GM12878 (cell line): Measurements from ENCODE around the gene DOCK1. TPM values are rescaled to one million over a fixed set of nuclear protein-coding genes. Genes with fewer than 3 reads are reported as not detected.

ENCODE experiments used
- ATAC-seq: fragments of 200-7000 bp; cut with Tn5 transposase; 3 replicates; pipeline ENCODE4 v1.9.1; 2020; ENCODE audit warnings: mild to moderate bottlenecking, moderate library complexity
- BruUV-seq: library from RNA; stranded (reverse); fragments of 400-500 nt; replicated peaks from 2 replicates; lab custom pipeline; 2021; lab: Mats Ljungman, UMichigan
- CTCF ChIA-PET: fragments of 300-600 bp; sonication (Branson Sonifier 250); formaldehyde crosslinking; extraction: SDS; loops from one replicate; lab custom pipeline; 2021; ENCODE audit warnings: inconsistent platforms; lab: Yijun Ruan, JAX
- POLR2A ChIA-PET: fragments of 350-600 bp; formaldehyde crosslinking; extraction: SDS; loops from one replicate; lab custom pipeline; 2021; ENCODE audit warnings: inconsistent platforms; lab: Charles Lee
- RAD21 ChIA-PET: fragments of 300-600 bp; sonication (Branson Sonifier 250); formaldehyde crosslinking; loops from one replicate; lab custom pipeline; 2023; ENCODE audit warnings: antibody characterized with exemption; ENCODE audit not compliant: unreplicated experiment; lab: Charles Lee
- SMC1A ChIA-PET: fragments of 300-600 bp; sonication (Branson Sonifier 250); formaldehyde crosslinking; loops from one replicate; lab custom pipeline; 2023; ENCODE audit not compliant: unreplicated experiment, uncharacterized antibody; lab: Charles Lee
- DNase-seq: peaks from one replicate; pipeline ENCODE4 v3.0.0-alpha.2; 2011; ENCODE audit warnings: low read depth, low spot score
- FAIRE-seq: peaks from 3 replicates; lab custom pipeline; 2011; peaks lifted over from hg19 to GRCh38; lab: Jason Lieb, UNC
- H2AFZ ChIP-seq: 2 replicates; pipeline ENCODE4 v1.6.0; 2011; ENCODE audit warnings: low read depth, low read length, control low read depth; ENCODE audit not compliant: control insufficient read depth
- H3K27ac ChIP-seq: 2 replicates; pipeline ENCODE4 v1.5.1; 2011; ENCODE audit warnings: control low read depth; ENCODE audit not compliant: control insufficient read depth, insufficient read depth
- H3K27me3 ChIP-seq, 2 experiments: replicated peaks in 1 of 2; 2 replicates each; pipeline versions ENCODE4 v1.6.0 to v1.6.1; 2011; ENCODE audit warnings: low read length in 1 of 2; ENCODE audit not compliant: control insufficient read depth in 2 of 2, insufficient read depth in 2 of 2
- H3K36me3 ChIP-seq, 2 experiments: 2 replicates each; pipeline ENCODE4 v1.5.1; 2011; ENCODE audit warnings: low read length in 1 of 2; ENCODE audit not compliant: control insufficient read depth in 2 of 2, insufficient read depth in 2 of 2
- H3K4me1 ChIP-seq: 2 replicates; pipeline ENCODE4 v1.6.1; 2011; ENCODE audit warnings: mild to moderate bottlenecking, low read length, moderate library complexity, mixed read lengths; ENCODE audit not compliant: control insufficient read depth, insufficient read depth
- H3K4me2 ChIP-seq: 2 replicates; pipeline ENCODE4 v1.6.0; 2011; ENCODE audit warnings: control low read depth; ENCODE audit not compliant: control insufficient read depth, insufficient read depth
- H3K4me3 ChIP-seq: fragments of 200-600 bp; sonication (generic); 2 replicates; pipeline ENCODE4 v1.5.1; 2016
- H3K79me2 ChIP-seq: 2 replicates; pipeline ENCODE4 v1.6.0; 2011; ENCODE audit warnings: low read length; ENCODE audit not compliant: control insufficient read depth, insufficient read depth
- H3K9ac ChIP-seq: 2 replicates; pipeline ENCODE4 v1.8.0; 2011; ENCODE audit warnings: low read length, control low read depth, mixed read lengths; ENCODE audit not compliant: control insufficient read depth, insufficient read depth
- H3K9me3 ChIP-seq: replicated peaks from 3 replicates; pipeline ENCODE4 v1.5.1; 2011; ENCODE audit warnings: mild to moderate bottlenecking, low read length; ENCODE audit not compliant: control insufficient read depth, insufficient read depth
- H4K20me1 ChIP-seq: 2 replicates; pipeline ENCODE4 v1.6.0; 2011; ENCODE audit not compliant: control insufficient read depth, insufficient read depth
- CREB1 ChIP-seq: IDR thresholded peaks from 2 replicates; pipeline ENCODE4 v1.6.1; 2012; ENCODE audit warnings: low read depth, mild to moderate bottlenecking, inconsistent platforms
- EGR1 ChIP-seq, 2 experiments: IDR thresholded peaks; 1 replicate in 1 of 2; 2 replicates in 1 of 2; pipeline ENCODE4 v1.6.1; 2011 to 2012; ENCODE audit warnings: low read depth in 2 of 2, low read length in 2 of 2, borderline replicate concordance in 1 of 2, mild to moderate bottlenecking in 1 of 2, moderate library complexity in 1 of 2
- FOXK2 ChIP-seq: fragments of 450-650 bp; IDR thresholded peaks from 2 replicates; pipeline ENCODE4 v1.6.1; 2017; ENCODE audit warnings: mild to moderate bottlenecking, moderate library complexity
- NR2F1 ChIP-seq: fragments of 450-650 bp; conservative IDR thresholded peaks from 2 replicates; pipeline ENCODE4 v1.6.1; 2017; ENCODE audit warnings: mild to moderate bottlenecking
- PAX5 ChIP-seq: IDR thresholded peaks from 2 replicates; pipeline ENCODE4 v1.6.1; 2011; ENCODE audit warnings: low read depth, low read length, borderline replicate concordance
- RFX5 ChIP-seq: IDR thresholded peaks from 2 replicates; pipeline ENCODE4 v1.6.1; 2011; ENCODE audit warnings: low read depth, low read length, improper control_type of control experiment
- SREBF1 ChIP-seq: IDR thresholded peaks from 2 replicates; pipeline ENCODE4 v1.6.1; 2012; ENCODE audit warnings: mild to moderate bottlenecking, low read length
- ZNF207 ChIP-seq: fragments of 450-650 bp; IDR thresholded peaks from 2 replicates; pipeline ENCODE4 v1.6.1; 2014; ENCODE audit warnings: antibody characterized with exemption, mild to moderate bottlenecking, borderline replicate concordance
- WGBS: methylation state at CpG from one replicate; pipeline ENCODE4 v1.1.6; 2016; ENCODE audit warnings: low lambda C conversion rate; ENCODE audit not compliant: insufficient replicate concordance, insufficient coverage; ENCODE audit errors: missing lambda C conversion rate; 5-methylcytosine and 5-hydroxymethylcytosine counted together
- in situ Hi-C: fragments of 300-500 bp; cut with MboI; formaldehyde crosslinking; loops from 9 replicates; pipeline ENCODE4 v1.14.3; 2018; ENCODE audit warnings: mixed read lengths
- intact Hi-C: fragments of 100-400 bp; cut with micrococcal nuclease; formaldehyde crosslinking; loops from one replicate; pipeline ENCODE4 v1.14.2; 2022; ENCODE audit not compliant: unreplicated experiment
- polyA plus RNA-seq, 11 experiments: library from polyadenylated mRNA; depleted of rRNA in 4 of 11; unstranded in 6 of 11; stranded (reverse) in 5 of 11; fragments of >200 nt; fragmentation: Nextera tagmentation in 4 of 11; fragmentation: Illumina TruSeq in 1 of 11; extraction: Ambion mirVana in 4 of 11; extraction: Trizol in 1 of 11; gene quantifications; 1 replicate in 1 of 11; 2 replicates in 10 of 11; pipeline versions ENCODE4 v1.2.1 to v1.2.3, GENCODE V29; 2011 to 2016; ENCODE audit warnings: inconsistent platforms in 2 of 11, missing spikeins in 2 of 11, low read depth in 1 of 11
- total RNA-seq, 4 experiments: library from RNA; depleted of rRNA in 3 of 4; stranded (reverse); fragments of >200 nt in 3 of 4; fragmentation: Illumina TruSeq in 1 of 4; extraction: Trizol in 1 of 4; gene quantifications; 2 replicates each; pipeline versions ENCODE4 v1.2.1 to v1.2.3, GENCODE V29; 2013 to 2021
- TF ChIP-seq, protein P1 (sequence below): IDR thresholded peaks from 2 replicates; pipeline ENCODE4 v1.6.1; 2011; ENCODE audit warnings: borderline replicate concordance, low read depth, mild to moderate bottlenecking, moderate library complexity, low read length; ENCODE audit not compliant: insufficient read depth, poor library complexity, severe bottlenecking

The DOCK1 gene
- total and polyA plus RNA-seq, 10 of the 15 experiments (the other 5 are each of a cell fraction or from before 2014, with no cell fraction given), result 0.05 to 0.18 TPM; not detected in 8

DNA sequence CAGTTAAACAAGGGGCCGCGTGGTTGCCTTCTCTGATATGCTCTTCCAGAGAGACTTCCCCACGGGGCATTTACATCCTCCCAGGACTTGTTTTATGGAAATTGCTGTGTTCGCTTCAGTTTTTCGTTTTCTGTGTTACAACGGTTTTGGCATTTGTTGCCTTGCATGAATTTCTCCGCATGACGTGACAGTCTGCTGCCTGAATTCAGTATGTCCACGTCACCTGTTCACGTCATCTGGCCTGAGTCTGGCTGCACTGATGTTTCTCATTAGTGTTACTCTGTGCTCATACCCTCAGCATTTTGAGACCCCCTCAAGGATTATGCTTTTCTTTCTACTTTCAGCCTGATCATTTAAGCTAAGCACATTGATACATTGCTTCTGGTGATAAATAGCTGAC is 340.2 kb downstream of the DOCK1 start:
- no TSS peak for BruUV-seq
- 51% methylated on average over 10 of the region's 10 CpGs for WGBS
- H3K27me3 ChIP-seq, result no peaks in the 10 kb centered on the region
- RAD21 ChIA-PET, result no interaction called here
- in situ Hi-C loops, result no loop called here
- ATAC-seq, result no peak
- no peak for DNase-seq
- H2AFZ ChIP-seq, result no peak overlapping the region
- CTCF ChIA-PET, result no interaction called here
- H4K20me1 ChIP-seq, result no peaks in the 10 kb centered on the region
- TF ChIP-seq EGR1 (IDR thresholded peaks at IDR 0.05; ENCODE audit: borderline replicate concordance in 1 of 2, low read depth in 2 of 2, low read length in 2 of 2) (no peak), RFX5 (no peak), NR2F1 (no peak), ZNF207 (no peak), FOXK2 (no peak), PAX5 (no peak), CREB1 (no peak), SREBF1 (no peak)
- TF ChIP-seq, protein P1, sequence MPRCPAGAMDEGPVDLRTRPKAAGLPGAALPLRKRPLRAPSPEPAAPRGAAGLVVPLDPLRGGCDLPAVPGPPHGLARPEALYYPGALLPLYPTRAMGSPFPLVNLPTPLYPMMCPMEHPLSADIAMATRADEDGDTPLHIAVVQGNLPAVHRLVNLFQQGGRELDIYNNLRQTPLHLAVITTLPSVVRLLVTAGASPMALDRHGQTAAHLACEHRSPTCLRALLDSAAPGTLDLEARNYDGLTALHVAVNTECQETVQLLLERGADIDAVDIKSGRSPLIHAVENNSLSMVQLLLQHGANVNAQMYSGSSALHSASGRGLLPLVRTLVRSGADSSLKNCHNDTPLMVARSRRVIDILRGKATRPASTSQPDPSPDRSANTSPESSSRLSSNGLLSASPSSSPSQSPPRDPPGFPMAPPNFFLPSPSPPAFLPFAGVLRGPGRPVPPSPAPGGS, result no peak
- SMC1A ChIA-PET, result interaction anchor here (2.2 kb wide), 1 partner anchor 12 kb away, joined by 4 read pairs; no protein-coding TSS in a partner anchor
- H3K9me3 ChIP-seq, result no peaks in the 10 kb centered on the region
- no peak overlapping the region for H3K9ac ChIP-seq
- no peak overlapping the region for H3K27ac ChIP-seq
- no peak overlapping the region for H3K4me2 ChIP-seq
- H3K79me2 ChIP-seq, result no peaks in the 10 kb centered on the region
- FAIRE-seq, result no peak
- H3K36me3 ChIP-seq, result no peaks in the 10 kb centered on the region
- POLR2A ChIA-PET, result no interaction called here
- no peak overlapping the region for H3K4me3 ChIP-seq
- intact Hi-C loops, result no loop called here
- no peaks in the 10 kb centered on the region for H3K4me1 ChIP-seq
